Measurements from ENCODE around the gene ZNF133. TPM values are rescaled to one million over a fixed set of nuclear protein-coding genes. Genes with fewer than 3 reads are reported as not detected.

The ZNF133 gene
- total and polyA plus RNA-seq, 2 of the 13 experiments (the other 11 are each of a cell fraction or from before 2014, with no cell fraction given): 23.5 to 26.7 TPM

DNA sequence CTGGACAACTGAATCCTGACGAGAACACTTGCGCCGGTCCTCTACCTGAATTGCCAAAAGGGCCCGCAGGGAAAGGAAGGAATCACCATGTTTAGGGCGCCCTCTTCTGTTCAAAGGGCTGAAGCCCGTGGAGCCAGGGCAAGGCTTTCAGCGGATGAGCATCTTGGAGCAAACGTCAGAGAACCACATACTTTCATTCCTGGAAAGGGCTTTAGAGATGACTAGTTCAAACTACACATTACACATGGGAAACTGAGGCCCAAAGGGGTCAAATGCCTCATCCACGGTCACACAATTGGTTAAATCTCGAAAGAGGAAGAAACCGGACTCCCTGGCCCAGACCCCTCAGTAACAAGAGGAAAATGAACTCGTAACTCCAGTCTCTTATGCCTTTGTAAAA lies 11.5 kb upstream of the ZNF133 start (continued):
- TF ChIP-seq, protein P1, sequence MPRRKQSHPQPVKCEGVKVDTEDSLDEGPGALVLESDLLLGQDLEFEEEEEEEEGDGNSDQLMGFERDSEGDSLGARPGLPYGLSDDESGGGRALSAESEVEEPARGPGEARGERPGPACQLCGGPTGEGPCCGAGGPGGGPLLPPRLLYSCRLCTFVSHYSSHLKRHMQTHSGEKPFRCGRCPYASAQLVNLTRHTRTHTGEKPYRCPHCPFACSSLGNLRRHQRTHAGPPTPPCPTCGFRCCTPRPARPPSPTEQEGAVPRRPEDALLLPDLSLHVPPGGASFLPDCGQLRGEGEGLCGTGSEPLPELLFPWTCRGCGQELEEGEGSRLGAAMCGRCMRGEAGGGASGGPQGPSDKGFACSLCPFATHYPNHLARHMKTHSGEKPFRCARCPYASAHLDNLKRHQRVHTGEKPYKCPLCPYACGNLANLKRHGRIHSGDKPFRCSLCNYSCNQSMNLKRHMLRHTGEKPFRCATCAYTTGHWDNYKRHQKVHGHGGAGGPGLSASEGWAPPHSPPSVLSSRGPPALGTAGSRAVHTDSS (CRISPR knock-in tag; conservative IDR thresholded peaks at IDR 0.05): no peak
- TF ChIP-seq AGO1 (IDR thresholded peaks at IDR 0.05; ENCODE audit: low read depth, low read length, poor library complexity, severe bottlenecking) (no peak), ZFY (CRISPR knock-in tag; IDR thresholded peaks at IDR 0.05) (no peak), FOSL1 (CRISPR knock-in tag; IDR thresholded peaks at IDR 0.05; ENCODE audit: borderline replicate concordance) (no peak), CBX2 (IDR thresholded peaks at IDR 0.05; ENCODE audit: low read depth, low read length) (no peak), CBX2 (CRISPR knock-in tag; IDR thresholded peaks at IDR 0.05; ENCODE audit: low read depth) (0 out of 2 replicates have a peak, but pooled peaks have one; percentile 60), ATF7-NPFF (CRISPR knock-in tag; IDR thresholded peaks at IDR 0.05; ENCODE audit: low read depth) (no peak), HOXD1 (CRISPR knock-in tag; IDR thresholded peaks at IDR 0.05) (no peak), TOE1 (CRISPR knock-in tag; IDR thresholded peaks at IDR 0.05) (no peak), XBP1 (CRISPR knock-in tag; IDR thresholded peaks at IDR 0.05) (no peak), DMAP1 (CRISPR knock-in tag; IDR thresholded peaks at IDR 0.05) (no peak), NKX3-1 (CRISPR knock-in tag; IDR thresholded peaks at IDR 0.05) (no peak), ZNF572 (CRISPR knock-in tag; IDR thresholded peaks at IDR 0.05) (no peak), ZNF337 (CRISPR knock-in tag; IDR thresholded peaks at IDR 0.05; ENCODE audit: borderline replicate concordance, low read depth) (0 out of 2 replicates have a peak, but pooled peaks have one; percentile 42), ZNF614 (CRISPR knock-in tag; IDR thresholded peaks at IDR 0.05; ENCODE audit: borderline replicate concordance) (peak; percentile 73; the same call in 1 of the 2 replicates), EED (CRISPR knock-in tag; IDR thresholded peaks at IDR 0.05) (no peak), POLR2A (IDR thresholded peaks at IDR 0.05; ENCODE audit: insufficient read depth in 1 of 2, low read depth in 2 of 2, low read length in 2 of 2) (no peak), ZNF451 (CRISPR knock-in tag; IDR thresholded peaks at IDR 0.05) (no peak), HDAC2 (CRISPR knock-in tag; IDR thresholded peaks at IDR 0.05) (peak; percentile 16; the same call in 1 of the 2 replicates), SOX5 (CRISPR knock-in tag; IDR thresholded peaks at IDR 0.05; ENCODE audit: borderline replicate concordance) (no peak), ARNTL (CRISPR knock-in tag; IDR thresholded peaks at IDR 0.05) (no peak), ARNT2 (CRISPR knock-in tag; IDR thresholded peaks at IDR 0.05; ENCODE audit: low read depth) (no peak), KAT2B (IDR thresholded peaks at IDR 0.05; ENCODE audit: borderline replicate concordance, low read depth, low read length) (no peak), TCF7 (IDR thresholded peaks at IDR 0.05; ENCODE audit: low read depth) (no peak), ZBTB38 (CRISPR knock-in tag; IDR thresholded peaks at IDR 0.05) (peak; percentile 38; the same call in 1 of the 2 replicates), SP4 (CRISPR knock-in tag; IDR thresholded peaks at IDR 0.05) (no peak)
- TF ChIP-seq, protein P2, sequence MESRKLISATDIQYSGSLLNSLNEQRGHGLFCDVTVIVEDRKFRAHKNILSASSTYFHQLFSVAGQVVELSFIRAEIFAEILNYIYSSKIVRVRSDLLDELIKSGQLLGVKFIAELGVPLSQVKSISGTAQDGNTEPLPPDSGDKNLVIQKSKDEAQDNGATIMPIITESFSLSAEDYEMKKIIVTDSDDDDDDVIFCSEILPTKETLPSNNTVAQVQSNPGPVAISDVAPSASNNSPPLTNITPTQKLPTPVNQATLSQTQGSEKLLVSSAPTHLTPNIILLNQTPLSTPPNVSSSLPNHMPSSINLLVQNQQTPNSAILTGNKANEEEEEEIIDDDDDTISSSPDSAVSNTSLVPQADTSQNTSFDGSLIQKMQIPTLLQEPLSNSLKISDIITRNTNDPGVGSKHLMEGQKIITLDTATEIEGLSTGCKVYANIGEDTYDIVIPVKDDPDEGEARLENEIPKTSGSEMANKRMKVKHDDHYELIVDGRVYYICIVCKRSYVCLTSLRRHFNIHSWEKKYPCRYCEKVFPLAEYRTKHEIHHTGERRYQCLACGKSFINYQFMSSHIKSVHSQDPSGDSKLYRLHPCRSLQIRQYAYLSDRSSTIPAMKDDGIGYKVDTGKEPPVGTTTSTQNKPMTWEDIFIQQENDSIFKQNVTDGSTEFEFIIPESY (CRISPR knock-in tag; IDR thresholded peaks at IDR 0.05): peak; percentile 60; the same call in 1 of the 2 replicates
- TF ChIP-seq, protein P3, sequence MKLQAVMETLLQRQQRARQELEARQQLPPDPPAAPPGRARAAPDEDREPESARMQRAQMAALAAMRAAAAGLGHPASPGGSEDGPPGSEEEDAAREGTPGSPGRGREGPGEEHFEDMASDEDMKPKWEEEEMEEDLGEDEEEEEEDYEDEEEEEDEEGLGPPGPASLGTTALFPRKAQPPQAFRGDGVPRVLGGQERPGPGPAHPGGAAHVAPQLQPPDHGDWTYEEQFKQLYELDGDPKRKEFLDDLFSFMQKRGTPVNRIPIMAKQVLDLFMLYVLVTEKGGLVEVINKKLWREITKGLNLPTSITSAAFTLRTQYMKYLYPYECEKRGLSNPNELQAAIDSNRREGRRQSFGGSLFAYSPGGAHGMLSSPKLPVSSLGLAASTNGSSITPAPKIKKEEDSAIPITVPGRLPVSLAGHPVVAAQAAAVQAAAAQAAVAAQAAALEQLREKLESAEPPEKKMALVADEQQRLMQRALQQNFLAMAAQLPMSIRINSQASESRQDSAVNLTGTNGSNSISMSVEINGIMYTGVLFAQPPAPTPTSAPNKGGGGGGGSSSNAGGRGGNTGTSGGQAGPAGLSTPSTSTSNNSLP (IDR thresholded peaks at IDR 0.05; ENCODE audit: low read depth, low read length): peak; percentile 45; the same call in 1 of the 2 replicates
- TF ChIP-seq, protein P4, sequence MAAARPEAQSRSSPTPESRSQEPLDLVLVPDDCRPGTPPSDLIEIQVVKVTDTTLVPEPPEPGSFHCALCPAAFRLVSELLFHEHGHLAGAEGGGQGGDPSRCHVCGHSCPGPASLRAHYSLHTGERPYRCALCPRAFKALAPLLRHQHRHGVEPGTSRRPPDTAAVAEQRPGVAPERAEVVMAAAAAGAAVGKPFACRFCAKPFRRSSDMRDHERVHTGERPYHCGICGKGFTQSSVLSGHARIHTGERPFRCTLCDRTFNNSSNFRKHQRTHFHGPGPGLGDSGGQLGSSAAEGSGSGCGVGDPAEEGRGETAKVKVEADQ (CRISPR knock-in tag; IDR thresholded peaks at IDR 0.05; ENCODE audit: borderline replicate concordance): peak; percentile 63; the same call in 1 of the 2 replicates
